ENCODE results near the gene BCL2L2.

- TF ChIP-seq CTCF (IDR thresholded peaks at IDR 0.05): no peak
- no peak for TF ChIP-seq POLR2A (IDR thresholded peaks at IDR 0.05)
Measured at GRCh38 chr14:23300687-23301223, 5.9 kb upstream of the BCL2L2 start.
